HG03571 (cell line): ENCODE results near the gene ARAP3.
"Not testable (repeated sequence)": the region's sequence is repeated elsewhere in the genome, so short reads cannot be mapped to it uniquely, and the experiment has no call there.

Experiments
- ATAC-seq: cut with Tn5 transposase; IDR thresholded peaks from one replicate; pipeline ENCODE4 v1.9.1; 2021; ENCODE audit not compliant: unreplicated experiment

ARAP3 gene

GRCh38 chr5:141618804-141619554 lies 63.1 kb downstream of the ARAP3 start, which contains the start of gene DIAPH1:
Gene DIAPH1 (minus strand): TSS chr5:141619000. CDS start chr5:141618914, 86 bp downstream.
- peak; percentile 82 for ATAC-seq

GRCh38 chr5:141618030-141618803 lies 63.8 kb downstream of the ARAP3 start:
- ATAC-seq = peak; percentile 20

- ATAC-seq = no peak
Observed at GRCh38 chr5:141617682-141618029, 64.4 kb downstream of the ARAP3 start.

- ATAC-seq = no peak
Observed at GRCh38 chr5:141617128-141617527, 64.9 kb downstream of the ARAP3 start.

- ATAC-seq = no peak
Observed at GRCh38 chr5:141615991-141616720, 65.9 kb downstream of the ARAP3 start.

GRCh38 chr5:141613344-141613743 lies 68.7 kb downstream of the ARAP3 start:
- ATAC-seq = no peak

- no peak for ATAC-seq
Observed at GRCh38 chr5:141611289-141611688, 70.7 kb downstream of the ARAP3 start.

- not testable (repeated sequence) for ATAC-seq
Observed at GRCh38 chr5:141609921-141610320, 72.1 kb downstream of the ARAP3 start.

- no peak for ATAC-seq
Observed at GRCh38 chr5:141609044-141609443, 73.0 kb downstream of the ARAP3 start.

GRCh38 chr5:141608557-141608956 lies 73.5 kb downstream of the ARAP3 start:
- ATAC-seq = no peak

- no peak for ATAC-seq
Observed at GRCh38 chr5:141608046-141608445, 74.0 kb downstream of the ARAP3 start.

- ATAC-seq = peak; percentile 96
Observed at GRCh38 chr5:141605523-141606277, 76.3 kb downstream of the ARAP3 start.

GRCh38 chr5:141603923-141604717 lies 77.9 kb downstream of the ARAP3 start:
- no peak for ATAC-seq
